ENCODE data around the gene PTGER2.
A peak's percentile ranks its signal among the peaks of the same experiment; 100 is the strongest.

The PTGER2 gene

GRCh38 chr14:52351233-52352060, 37.3 kb downstream of the PTGER2 start:
- peak overlapping the region; percentile 23 for H3K4me2 ChIP-seq (ENCODE audit: low read length, poor library complexity, severe bottlenecking)
- peak; percentile 73 for DNase-seq
- H2BK15ac ChIP-seq (ENCODE audit: low read depth, poor library complexity, severe bottlenecking): no peak overlapping the region
- WGBS: 20% methylated on average over 7 of the region's 7 CpGs
- H3K27ac ChIP-seq (ENCODE audit: low read length, poor library complexity, severe bottlenecking): peak overlapping the region; percentile 91
- H3K9me3 ChIP-seq (ENCODE audit: control insufficient read depth, low read length): peaks cover 5% of the 10 kb centered on the region
- H3K27me3 ChIP-seq (ENCODE audit: control insufficient read depth in 1 of 2, insufficient read depth in 1 of 2, low read length in 2 of 2): no peaks in the 10 kb centered on the region
- H3K79me1 ChIP-seq (replicated peaks; ENCODE audit: low read length, poor library complexity, severe bottlenecking): no peaks in the 10 kb centered on the region
- H2BK5ac ChIP-seq (ENCODE audit: low read depth, low read length, poor library complexity, severe bottlenecking): peak overlapping the region; percentile 83
- H2AK5ac ChIP-seq (ENCODE audit: low read length, severe bottlenecking): peak overlapping the region; percentile 98
- H3K4ac ChIP-seq (ENCODE audit: low read depth in 1 of 2, low read length in 2 of 2): peak overlapping the region; percentile 77 to 94
- no peak overlapping the region for H2AFZ ChIP-seq (ENCODE audit: low read depth, low read length)
- H2BK120ac ChIP-seq (ENCODE audit: low read depth, low read length): peak overlapping the region; percentile 54
- H2BK12ac ChIP-seq (ENCODE audit: low read length in 2 of 2): peak overlapping the region; percentile 98 to 99
- H3K23ac ChIP-seq (ENCODE audit: low read length in 2 of 2): no peak overlapping the region
- H3K18ac ChIP-seq (ENCODE audit: low read depth in 1 of 2, low read length in 2 of 2): peak overlapping the region; percentile 81 to 82
- no peaks in the 10 kb centered on the region for H3K36me3 ChIP-seq (ENCODE audit: control insufficient read depth in 1 of 2, insufficient read depth in 2 of 2, low read depth in 1 of 2, low read length in 2 of 2)
- H3K9ac ChIP-seq (ENCODE audit: low read length): peak overlapping the region; percentile 68
- peaks cover 10% of the 10 kb centered on the region for H3K4me1 ChIP-seq (ENCODE audit: control insufficient read depth, insufficient read depth, low read depth, low read length)
- peak overlapping the region; percentile 74 for H4K91ac ChIP-seq (ENCODE audit: low read length)
- no peak overlapping the region for H3K4me3 ChIP-seq (ENCODE audit: insufficient read depth in 1 of 2, low read depth in 1 of 2, low read length in 2 of 2)
- H4K8ac ChIP-seq (ENCODE audit: low read length): peak overlapping the region; percentile 71
- H3K14ac ChIP-seq (ENCODE audit: low read length in 2 of 2): no peak overlapping the region

GRCh38 chr14:52352061-52352491, 38.0 kb downstream of the PTGER2 start:
- Histone ChIP-seq H3K9ac (ENCODE audit: low read length) (peak overlapping the region; percentile 68), H2BK120ac (ENCODE audit: low read depth, low read length) (peak overlapping the region; percentile 85), H4K91ac (ENCODE audit: low read length) (no peak overlapping the region), H3K14ac (ENCODE audit: low read length in 2 of 2) (no peak overlapping the region), H3K27me3 (ENCODE audit: control insufficient read depth in 1 of 2, insufficient read depth in 1 of 2, low read length in 2 of 2) (no peaks in the 10 kb centered on the region), H3K4me3 (ENCODE audit: insufficient read depth in 1 of 2, low read depth in 1 of 2, low read length in 2 of 2) (no peak overlapping the region), H3K4me2 (ENCODE audit: low read length, poor library complexity, severe bottlenecking) (no peak overlapping the region), H3K79me1 (replicated peaks; ENCODE audit: low read length, poor library complexity, severe bottlenecking) (no peaks in the 10 kb centered on the region), H2BK15ac (ENCODE audit: low read depth, poor library complexity, severe bottlenecking) (no peak overlapping the region), H2AK5ac (ENCODE audit: low read length, severe bottlenecking) (no peak overlapping the region), H3K4me1 (ENCODE audit: control insufficient read depth, insufficient read depth, low read depth, low read length) (peaks cover 10% of the 10 kb centered on the region), H3K4ac (ENCODE audit: low read depth in 1 of 2, low read length in 2 of 2) (peak overlapping the region in 1 of 2 experiments; percentile 75), H2BK5ac (ENCODE audit: low read depth, low read length, poor library complexity, severe bottlenecking) (no peak overlapping the region), H4K8ac (ENCODE audit: low read length) (no peak overlapping the region), H3K27ac (ENCODE audit: low read length, poor library complexity, severe bottlenecking) (peak overlapping the region; percentile 67), H3K36me3 (ENCODE audit: control insufficient read depth in 1 of 2, insufficient read depth in 2 of 2, low read depth in 1 of 2, low read length in 2 of 2) (no peaks in the 10 kb centered on the region), H3K9me3 (ENCODE audit: control insufficient read depth, low read length) (peaks cover 5% of the 10 kb centered on the region), H2AFZ (ENCODE audit: low read depth, low read length) (no peak overlapping the region), H3K23ac (ENCODE audit: low read length in 2 of 2) (no peak overlapping the region), H2BK12ac (ENCODE audit: low read length in 2 of 2) (peak overlapping the region; percentile 28 to 72), H3K18ac (ENCODE audit: low read depth in 1 of 2, low read length in 2 of 2) (peak overlapping the region in 1 of 2 experiments; percentile 60)
- DNase-seq: peak; percentile 68
- WGBS: 30% methylated on average over 3 of the region's 3 CpGs

DNA sequence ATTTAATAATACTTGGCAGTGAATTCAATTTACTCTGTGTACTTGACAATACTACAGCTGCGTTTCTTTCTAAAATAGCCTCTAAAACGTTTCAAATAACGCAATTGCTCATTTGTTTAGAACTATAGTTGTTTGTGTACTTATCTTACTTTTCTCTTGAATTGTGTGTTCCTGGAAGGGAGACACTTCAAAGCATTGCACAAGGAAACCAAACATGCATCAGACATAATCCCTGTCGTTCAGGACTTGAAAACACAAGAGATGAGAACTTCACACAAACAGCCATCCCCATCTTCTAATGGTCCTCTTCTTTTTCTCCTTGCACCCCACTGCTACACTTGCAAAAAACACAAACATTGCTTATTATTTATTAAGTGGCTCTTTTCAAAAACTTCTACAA, 38.5 kb downstream of the PTGER2 start:
- Histone ChIP-seq H3K4me3 (ENCODE audit: insufficient read depth in 1 of 2, low read depth in 1 of 2, low read length in 2 of 2) (no peak overlapping the region), H2BK12ac (ENCODE audit: low read length in 2 of 2) (no peak overlapping the region), H3K14ac (ENCODE audit: low read length in 2 of 2) (no peak overlapping the region), H3K36me3 (ENCODE audit: control insufficient read depth in 1 of 2, insufficient read depth in 2 of 2, low read depth in 1 of 2, low read length in 2 of 2) (no peaks in the 10 kb centered on the region), H2BK5ac (ENCODE audit: low read depth, low read length, poor library complexity, severe bottlenecking) (no peak overlapping the region), H3K4me1 (ENCODE audit: control insufficient read depth, insufficient read depth, low read depth, low read length) (peaks cover 10% of the 10 kb centered on the region), H3K79me1 (replicated peaks; ENCODE audit: low read length, poor library complexity, severe bottlenecking) (no peaks in the 10 kb centered on the region), H2BK120ac (ENCODE audit: low read depth, low read length) (no peak overlapping the region), H3K23ac (ENCODE audit: low read length in 2 of 2) (no peak overlapping the region), H3K4me2 (ENCODE audit: low read length, poor library complexity, severe bottlenecking) (no peak overlapping the region), H2BK15ac (ENCODE audit: low read depth, poor library complexity, severe bottlenecking) (no peak overlapping the region), H3K18ac (ENCODE audit: low read depth in 1 of 2, low read length in 2 of 2) (no peak overlapping the region), H3K27ac (ENCODE audit: low read length, poor library complexity, severe bottlenecking) (peak overlapping the region; percentile 67), H4K91ac (ENCODE audit: low read length) (no peak overlapping the region), H3K9ac (ENCODE audit: low read length) (peak overlapping the region; percentile 68), H4K8ac (ENCODE audit: low read length) (no peak overlapping the region), H3K27me3 (ENCODE audit: control insufficient read depth in 1 of 2, insufficient read depth in 1 of 2, low read length in 2 of 2) (no peaks in the 10 kb centered on the region), H3K9me3 (ENCODE audit: control insufficient read depth, low read length) (peaks cover 5% of the 10 kb centered on the region), H2AK5ac (ENCODE audit: low read length, severe bottlenecking) (no peak overlapping the region), H3K4ac (ENCODE audit: low read depth in 1 of 2, low read length in 2 of 2) (no peak overlapping the region), H2AFZ (ENCODE audit: low read depth, low read length) (no peak overlapping the region)
- WGBS: 2% methylated on average over 1 of the region's 4 CpGs
- DNase-seq: peak; percentile 76

DNA sequence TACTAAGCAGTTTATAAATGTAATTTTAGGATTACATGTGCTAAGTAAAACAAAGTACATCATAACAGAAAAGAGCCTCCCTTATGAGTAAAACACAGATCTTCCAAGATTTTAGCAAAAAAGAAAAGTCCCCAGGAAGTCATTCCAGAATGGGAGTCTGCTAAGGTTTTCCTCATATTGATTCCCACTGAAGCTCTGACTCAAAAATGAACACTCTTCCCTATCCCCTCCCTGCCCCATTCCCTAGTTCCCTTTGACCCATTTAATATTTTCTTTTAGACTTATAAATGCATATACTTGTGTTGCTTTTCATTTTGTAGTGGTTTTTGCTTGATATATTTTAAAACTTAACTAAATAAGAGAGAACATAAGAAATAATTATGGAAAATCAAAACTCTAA, 40.1 kb downstream of the PTGER2 start:
- Histone ChIP-seq H2BK5ac (ENCODE audit: low read depth, low read length, poor library complexity, severe bottlenecking) (no peak overlapping the region), H3K9me3 (ENCODE audit: control insufficient read depth, low read length) (peaks cover 5% of the 10 kb centered on the region), H3K4me1 (ENCODE audit: control insufficient read depth, insufficient read depth, low read depth, low read length) (peaks cover 9% of the 10 kb centered on the region), H3K4me2 (ENCODE audit: low read length, poor library complexity, severe bottlenecking) (no peak overlapping the region), H3K4ac (ENCODE audit: low read depth in 1 of 2, low read length in 2 of 2) (no peak overlapping the region), H3K79me1 (replicated peaks; ENCODE audit: low read length, poor library complexity, severe bottlenecking) (no peaks in the 10 kb centered on the region), H4K91ac (ENCODE audit: low read length) (no peak overlapping the region), H3K4me3 (ENCODE audit: insufficient read depth in 1 of 2, low read depth in 1 of 2, low read length in 2 of 2) (peak overlapping the region in 1 of 2 experiments; percentile 64), H2BK12ac (ENCODE audit: low read length in 2 of 2) (no peak overlapping the region), H2BK15ac (ENCODE audit: low read depth, poor library complexity, severe bottlenecking) (no peak overlapping the region), H3K23ac (ENCODE audit: low read length in 2 of 2) (no peak overlapping the region), H3K18ac (ENCODE audit: low read depth in 1 of 2, low read length in 2 of 2) (no peak overlapping the region), H3K9ac (ENCODE audit: low read length) (peak overlapping the region; percentile 81), H3K27me3 (ENCODE audit: control insufficient read depth in 1 of 2, insufficient read depth in 1 of 2, low read length in 2 of 2) (no peaks in the 10 kb centered on the region), H4K8ac (ENCODE audit: low read length) (no peak overlapping the region), H2BK120ac (ENCODE audit: low read depth, low read length) (no peak overlapping the region), H2AFZ (ENCODE audit: low read depth, low read length) (no peak overlapping the region), H2AK5ac (ENCODE audit: low read length, severe bottlenecking) (no peak overlapping the region), H3K14ac (ENCODE audit: low read length in 2 of 2) (no peak overlapping the region), H3K27ac (ENCODE audit: low read length, poor library complexity, severe bottlenecking) (no peak overlapping the region), H3K36me3 (ENCODE audit: control insufficient read depth in 1 of 2, insufficient read depth in 2 of 2, low read depth in 1 of 2, low read length in 2 of 2) (no peaks in the 10 kb centered on the region)
- DNase-seq: no peak

Data from mesenchymal stem cell (in vitro differentiated cells and primary cell).